ENCODE measurements around the gene GRIN3B.

DNA sequence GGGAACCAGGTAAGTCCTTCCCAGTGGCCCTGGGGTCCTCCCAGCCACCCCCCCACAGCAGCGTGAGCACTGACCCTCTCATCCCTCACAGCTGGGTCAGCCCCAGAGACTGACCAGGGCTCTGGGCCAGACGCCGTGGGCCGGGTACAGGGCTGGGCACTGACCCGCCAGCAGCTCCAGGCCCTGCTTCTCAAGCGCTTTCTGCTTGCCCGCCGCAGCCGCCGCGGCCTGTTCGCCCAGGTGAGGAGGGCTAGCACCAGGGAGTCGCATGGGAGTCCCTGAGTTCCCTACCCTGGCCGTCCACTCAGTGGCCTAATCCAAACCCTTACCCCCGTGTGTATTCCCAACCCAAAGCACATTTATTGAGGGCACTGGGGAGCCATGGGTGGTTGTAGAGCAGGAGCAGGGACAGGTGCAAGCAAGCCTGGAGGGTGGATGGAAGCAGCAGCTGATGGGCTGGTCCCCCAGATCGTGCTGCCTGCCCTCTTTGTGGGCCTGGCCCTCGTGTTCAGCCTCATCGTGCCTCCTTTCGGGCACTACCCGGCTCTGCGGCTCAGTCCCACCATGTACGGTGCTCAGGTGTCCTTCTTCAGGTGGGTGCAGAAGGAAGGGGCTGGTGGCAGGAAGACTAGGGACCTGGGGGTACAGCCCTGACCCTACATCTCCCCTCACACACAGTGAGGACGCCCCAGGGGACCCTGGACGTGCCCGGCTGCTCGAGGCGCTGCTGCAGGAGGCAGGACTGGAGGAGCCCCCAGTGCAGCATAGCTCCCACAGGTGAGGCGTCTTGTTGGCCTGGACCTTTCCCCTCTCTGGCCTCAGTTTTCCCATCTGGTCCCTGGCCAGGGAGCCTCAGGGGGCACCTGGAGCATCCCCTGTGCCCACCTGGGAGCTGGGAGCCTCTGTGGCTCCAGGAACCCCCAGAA, 54.1 kb downstream of the GRIN3B start:
- TF ChIP-seq, protein P1, sequence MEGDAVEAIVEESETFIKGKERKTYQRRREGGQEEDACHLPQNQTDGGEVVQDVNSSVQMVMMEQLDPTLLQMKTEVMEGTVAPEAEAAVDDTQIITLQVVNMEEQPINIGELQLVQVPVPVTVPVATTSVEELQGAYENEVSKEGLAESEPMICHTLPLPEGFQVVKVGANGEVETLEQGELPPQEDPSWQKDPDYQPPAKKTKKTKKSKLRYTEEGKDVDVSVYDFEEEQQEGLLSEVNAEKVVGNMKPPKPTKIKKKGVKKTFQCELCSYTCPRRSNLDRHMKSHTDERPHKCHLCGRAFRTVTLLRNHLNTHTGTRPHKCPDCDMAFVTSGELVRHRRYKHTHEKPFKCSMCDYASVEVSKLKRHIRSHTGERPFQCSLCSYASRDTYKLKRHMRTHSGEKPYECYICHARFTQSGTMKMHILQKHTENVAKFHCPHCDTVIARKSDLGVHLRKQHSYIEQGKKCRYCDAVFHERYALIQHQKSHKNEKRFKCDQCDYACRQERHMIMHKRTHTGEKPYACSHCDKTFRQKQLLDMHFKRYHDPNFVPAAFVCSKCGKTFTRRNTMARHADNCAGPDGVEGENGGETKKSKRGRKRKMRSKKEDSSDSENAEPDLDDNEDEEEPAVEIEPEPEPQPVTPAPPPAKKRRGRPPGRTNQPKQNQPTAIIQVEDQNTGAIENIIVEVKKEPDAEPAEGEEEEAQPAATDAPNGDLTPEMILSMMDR (conservative IDR thresholded peaks at IDR 0.05; ENCODE audit: low read depth, low read length), result no peak
- TF ChIP-seq SMC3 (IDR thresholded peaks at IDR 0.05; ENCODE audit: low read depth, low read length), result no peak
- no peak for TF ChIP-seq POLR2A (IDR thresholded peaks at IDR 0.05; ENCODE audit: low read depth, low read length)
- TF ChIP-seq RAD21 (IDR thresholded peaks at IDR 0.05; ENCODE audit: low read length), result no peak
- TF ChIP-seq, protein P2, sequence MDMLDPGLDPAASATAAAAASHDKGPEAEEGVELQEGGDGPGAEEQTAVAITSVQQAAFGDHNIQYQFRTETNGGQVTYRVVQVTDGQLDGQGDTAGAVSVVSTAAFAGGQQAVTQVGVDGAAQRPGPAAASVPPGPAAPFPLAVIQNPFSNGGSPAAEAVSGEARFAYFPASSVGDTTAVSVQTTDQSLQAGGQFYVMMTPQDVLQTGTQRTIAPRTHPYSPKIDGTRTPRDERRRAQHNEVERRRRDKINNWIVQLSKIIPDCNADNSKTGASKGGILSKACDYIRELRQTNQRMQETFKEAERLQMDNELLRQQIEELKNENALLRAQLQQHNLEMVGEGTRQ (IDR thresholded peaks at IDR 0.05; ENCODE audit: low read depth, low read length), result no peak
- TF ChIP-seq BHLHE40 (IDR thresholded peaks at IDR 0.05; ENCODE audit: low read depth, low read length), result no peak
- no peak for TF ChIP-seq MAZ (IDR thresholded peaks at IDR 0.05; ENCODE audit: borderline replicate concordance, low read depth, low read length)
- TF ChIP-seq FOS (IDR thresholded peaks at IDR 0.05; ENCODE audit: low read depth, low read length), result no peak
- no peak for TF ChIP-seq CEBPB (IDR thresholded peaks at IDR 0.05; ENCODE audit: low read depth, low read length)
- no peak for TF ChIP-seq MXI1 (IDR thresholded peaks at IDR 0.05; ENCODE audit: borderline replicate concordance, low read depth, low read length)
- TF ChIP-seq RCOR1 (IDR thresholded peaks at IDR 0.05; ENCODE audit: insufficient replicate concordance, low read length), result no peak
- no peak for TF ChIP-seq RFX5 (IDR thresholded peaks at IDR 0.05; ENCODE audit: low read depth, low read length)
- TF ChIP-seq, protein P3, sequence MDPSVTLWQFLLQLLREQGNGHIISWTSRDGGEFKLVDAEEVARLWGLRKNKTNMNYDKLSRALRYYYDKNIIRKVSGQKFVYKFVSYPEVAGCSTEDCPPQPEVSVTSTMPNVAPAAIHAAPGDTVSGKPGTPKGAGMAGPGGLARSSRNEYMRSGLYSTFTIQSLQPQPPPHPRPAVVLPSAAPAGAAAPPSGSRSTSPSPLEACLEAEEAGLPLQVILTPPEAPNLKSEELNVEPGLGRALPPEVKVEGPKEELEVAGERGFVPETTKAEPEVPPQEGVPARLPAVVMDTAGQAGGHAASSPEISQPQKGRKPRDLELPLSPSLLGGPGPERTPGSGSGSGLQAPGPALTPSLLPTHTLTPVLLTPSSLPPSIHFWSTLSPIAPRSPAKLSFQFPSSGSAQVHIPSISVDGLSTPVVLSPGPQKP (IDR thresholded peaks at IDR 0.05; ENCODE audit: borderline replicate concordance, low read depth, low read length), result no peak
- TF ChIP-seq CHD1 (IDR thresholded peaks at IDR 0.05; ENCODE audit: low read depth, low read length), result no peak

Data from IMR-90 (cell line).